Head of caudate nucleus (tissue), 42 donors: Measurements from ENCODE around the gene RPS26.
"Not testable (repeated sequence)": the region's sequence is repeated elsewhere in the genome, so short reads cannot be mapped to it uniquely, and the experiment has no call there.

Experiments
- DNase-seq, 42 donors: peaks; one replicate each; pipeline versions ENCODE4 v3.0.0 to v3.0.0-alpha.2; 2020 to 2021; ENCODE audit warnings: mixed read lengths in 7 of 42
- intact Hi-C: fragments of 100-400 bp; cut with DNase I; formaldehyde crosslinking; loops from one replicate; pipeline ENCODE4 v1.15.0; 2022

Gene RPS26

DNA sequence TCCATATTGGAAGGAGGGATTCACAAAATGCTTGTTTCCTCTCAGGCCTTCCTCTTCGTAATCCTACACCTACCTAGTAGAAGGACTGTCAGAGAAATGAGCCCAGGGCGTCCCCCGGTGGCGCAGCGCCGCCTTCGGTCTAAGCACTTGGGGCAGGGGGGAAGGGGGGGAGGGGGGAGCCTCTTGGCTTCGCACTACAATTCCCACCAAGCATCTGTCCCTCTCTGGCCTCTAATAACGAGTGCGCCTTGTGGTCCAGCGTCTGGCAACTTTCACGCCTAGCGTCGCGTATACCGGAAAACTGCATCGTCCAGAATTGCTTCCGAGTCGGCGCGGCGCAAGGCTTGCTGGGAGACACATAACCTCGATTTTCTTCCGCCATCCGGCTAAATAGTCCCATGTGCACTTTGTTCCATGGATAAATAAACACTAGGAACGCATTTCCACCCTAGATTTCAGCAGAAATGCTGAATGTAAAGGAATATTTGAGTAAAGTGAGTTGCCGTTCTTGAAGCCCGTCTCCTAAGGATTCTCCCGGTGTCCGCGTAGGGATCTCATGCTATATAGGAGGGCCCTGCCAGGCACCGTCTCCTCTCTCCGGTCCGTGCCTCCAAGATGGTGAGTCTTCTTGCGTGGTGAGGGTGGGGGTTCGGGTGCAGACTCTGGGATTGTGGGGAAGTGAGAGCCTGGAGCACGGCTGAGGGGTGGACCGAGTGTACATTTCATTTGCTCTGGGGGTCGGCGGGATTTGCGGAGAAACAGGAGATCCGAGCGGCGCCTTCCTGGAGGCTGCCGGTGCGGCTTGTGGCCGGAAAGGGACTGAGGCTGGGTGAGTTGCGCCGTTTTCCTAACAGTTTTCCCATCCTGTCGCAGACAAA is at the start of gene RPS26:
TSS of gene RPS26 (plus strand) at position 367 of the 878 bp plus-strand sequence. CDS start at position 616, 249 bp downstream.
- peak; percentile 83 to 97 (median 93) for DNase-seq
- intact Hi-C loops, result loop anchor here (5.0 to 10.0 kb wide), 2 partner anchors 44 to 63 kb away; partner anchors contain the start of genes PA2G4 and SUOX

DNA sequence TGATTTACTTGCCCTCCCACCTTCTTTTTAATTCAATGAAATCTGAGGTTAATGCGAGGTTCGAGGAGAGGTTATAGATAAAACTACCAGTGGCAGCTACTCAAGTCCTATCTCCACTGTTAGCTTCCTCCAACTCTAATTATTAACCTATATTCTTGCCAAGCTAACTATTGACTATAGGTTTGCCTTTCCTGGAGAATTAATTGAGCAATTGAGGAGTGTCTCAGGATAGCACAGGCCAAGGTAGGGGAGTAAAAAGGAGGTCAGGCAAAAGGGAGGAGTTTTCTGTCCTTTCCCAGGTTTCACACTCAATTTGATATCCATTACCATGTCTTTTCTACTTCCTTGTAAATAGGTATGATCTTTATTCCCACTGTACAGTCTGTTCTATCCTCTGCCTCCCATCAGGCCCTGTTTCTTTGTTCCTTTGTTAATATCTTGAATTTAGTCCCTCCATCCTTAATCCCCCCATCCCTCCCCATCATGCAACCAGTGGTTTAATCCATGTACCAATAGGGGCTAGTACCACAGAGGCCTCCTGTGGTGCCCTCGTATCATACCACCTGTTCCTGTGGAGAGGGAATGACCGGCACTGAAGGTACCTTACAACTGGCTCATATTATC is 48.4 kb upstream of the RPS26 start:
- DNase-seq, result no peak
- intact Hi-C loops, result loop anchor here (10.0 kb wide), 1 partner anchor 111 kb away; the partner anchor contains the start of gene PA2G4

DNA sequence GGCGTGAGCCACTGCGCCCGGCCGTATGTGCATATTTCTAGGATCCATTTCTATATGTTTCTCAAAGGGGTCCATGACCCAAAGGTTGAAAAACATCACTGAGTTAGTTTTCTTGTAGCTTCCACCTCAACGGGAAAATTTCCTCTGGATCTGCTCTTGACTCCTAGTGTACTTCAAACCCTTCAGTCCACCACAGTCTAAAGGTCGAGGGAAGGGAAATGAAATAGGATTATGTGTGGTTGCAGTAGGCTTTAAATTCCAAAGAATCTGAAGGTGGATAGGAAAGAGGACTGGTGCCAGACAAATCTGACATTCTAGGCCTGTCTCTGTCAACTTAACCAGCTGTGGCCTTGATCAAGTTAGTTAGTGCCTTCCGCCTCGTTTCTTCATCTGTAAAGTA is 46.4 kb upstream of the RPS26 start:
- DNase-seq, result no peak
- intact Hi-C loops, result loop anchor here (5.0 to 10.0 kb wide), 2 partner anchors 47 to 109 kb away; partner anchors contain the start of genes PA2G4 and RPS26

DNA sequence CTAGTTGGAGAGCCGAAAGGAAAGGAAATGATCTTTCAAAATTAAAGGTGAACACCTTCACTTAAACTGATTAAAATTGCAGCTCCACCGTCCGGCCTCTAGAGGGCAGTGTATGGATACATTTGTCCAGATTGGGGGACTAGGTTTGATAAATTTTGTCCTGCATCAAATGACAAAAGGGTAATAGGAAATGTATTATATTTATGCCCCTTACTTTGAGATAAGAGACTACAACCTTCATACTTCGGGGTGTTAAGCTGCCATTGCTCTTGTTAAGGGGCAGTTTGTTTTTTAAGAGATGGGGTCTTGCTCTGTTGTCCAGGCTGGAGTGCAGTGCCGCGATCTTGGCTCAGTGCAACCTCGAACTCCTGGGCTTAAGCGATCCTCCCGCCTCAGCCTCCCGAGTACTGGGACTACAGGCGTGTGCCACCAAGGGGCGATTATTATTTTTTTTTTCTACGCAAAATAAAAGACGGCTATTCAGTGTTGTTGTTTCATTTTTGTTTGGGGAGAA is 45.5 kb upstream of the RPS26 start:
- intact Hi-C loops, result loop anchor here (5.0 to 10.0 kb wide), 2 partner anchors 46 to 109 kb away; partner anchors contain the start of genes PA2G4 and RPS26
- peak in 41 of 42 donors; percentile 33 to 87 (median 65) for DNase-seq

DNA sequence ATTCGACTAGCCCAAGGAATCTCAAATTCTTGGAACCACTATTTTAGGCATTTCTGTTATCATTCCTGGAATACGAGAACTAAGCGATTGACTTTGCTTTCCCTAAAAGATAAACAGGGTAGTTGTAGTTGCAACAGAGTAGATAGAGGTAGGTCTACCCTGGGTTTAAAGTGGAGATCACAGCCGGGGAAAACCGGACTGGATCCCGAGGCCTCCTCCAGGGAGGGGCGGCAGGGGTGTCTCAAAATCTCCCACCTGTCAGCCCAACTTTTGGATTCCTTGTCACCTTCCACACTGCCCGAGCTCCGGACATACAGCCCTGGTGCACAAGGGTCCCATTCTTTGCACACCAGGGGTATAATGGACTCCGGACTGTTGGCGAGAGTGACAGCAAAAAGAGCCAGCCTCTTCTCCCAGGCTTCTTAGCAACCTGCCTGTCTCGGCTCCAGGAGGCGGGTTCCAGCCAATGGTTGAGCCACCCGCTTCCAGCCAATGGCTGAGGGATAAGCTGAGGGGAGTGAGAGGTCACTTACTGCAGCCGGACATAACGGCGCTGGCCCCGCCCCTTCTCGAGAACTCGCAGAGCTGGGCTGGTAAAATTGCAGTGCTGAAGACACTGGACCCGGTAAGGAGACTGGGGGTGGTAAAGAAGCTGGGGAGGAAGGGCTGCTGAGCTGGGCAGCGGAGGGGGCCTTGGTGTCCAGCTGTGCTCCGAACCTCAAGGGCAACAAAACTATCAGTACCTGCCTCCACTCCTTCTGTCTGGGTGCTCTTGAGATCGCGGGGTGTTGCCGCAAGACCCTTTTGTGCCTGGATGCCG is 44.8 kb upstream of the RPS26 start, which contains the start of gene SUOX:
TSS of gene SUOX (plus strand) at position 562 of the 820 bp plus-strand sequence. CDS start 4,946 bp downstream, outside the sequence.
- peak; percentile 89 to 99 (median 98) for DNase-seq
- intact Hi-C loops, result loop anchor here (5.0 to 10.0 kb wide), 2 partner anchors 45 to 108 kb away; partner anchors contain the start of genes PA2G4 and RPS26

DNA sequence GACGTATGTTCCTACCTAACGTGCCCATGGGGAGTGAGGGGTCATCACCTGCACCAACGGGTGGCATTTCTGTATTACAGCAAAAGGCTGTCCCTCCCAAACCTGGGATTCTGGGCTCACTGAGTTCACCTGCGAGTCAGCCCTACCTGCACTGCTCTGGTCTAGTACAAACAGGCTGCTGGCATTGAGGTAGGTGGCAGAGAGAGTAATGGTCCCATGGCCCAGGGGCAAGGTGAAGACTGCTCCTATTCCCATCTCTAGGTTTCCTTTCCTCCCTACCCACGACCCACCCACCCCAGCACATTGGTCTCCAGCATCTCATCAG is 44.2 kb upstream of the RPS26 start:
- peak in 6 of 42 donors; percentile 10 to 39 (median 18) for DNase-seq
- intact Hi-C loops, result loop anchor here (5.0 to 10.0 kb wide), 2 partner anchors 45 to 107 kb away; partner anchors contain the start of genes PA2G4 and RPS26

DNA sequence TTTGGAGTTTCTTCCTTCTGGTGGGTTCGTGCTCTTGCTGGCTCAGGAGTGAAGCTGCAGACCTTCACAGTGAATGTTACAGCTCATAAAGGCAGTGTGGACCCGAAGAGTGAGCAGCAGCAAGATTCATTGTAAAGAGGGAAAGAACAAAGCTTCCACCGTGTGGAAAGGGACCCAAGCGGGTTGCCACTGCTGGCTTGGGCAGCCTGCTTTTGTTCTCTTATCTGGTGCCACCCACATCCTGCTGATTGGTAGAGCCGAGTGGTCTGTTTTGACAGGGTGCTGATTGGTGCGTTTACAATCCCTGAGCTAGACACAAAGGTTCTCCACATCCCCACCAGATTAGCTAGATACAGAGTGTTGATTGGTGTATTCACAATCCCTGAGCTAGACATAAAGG is 42.2 kb upstream of the RPS26 start:
- intact Hi-C loops, result loop anchor here (5.0 to 10.0 kb wide), 2 partner anchors 43 to 105 kb away; partner anchors contain the start of genes PA2G4 and RPS26
- DNase-seq, result not testable (repeated sequence)

DNA sequence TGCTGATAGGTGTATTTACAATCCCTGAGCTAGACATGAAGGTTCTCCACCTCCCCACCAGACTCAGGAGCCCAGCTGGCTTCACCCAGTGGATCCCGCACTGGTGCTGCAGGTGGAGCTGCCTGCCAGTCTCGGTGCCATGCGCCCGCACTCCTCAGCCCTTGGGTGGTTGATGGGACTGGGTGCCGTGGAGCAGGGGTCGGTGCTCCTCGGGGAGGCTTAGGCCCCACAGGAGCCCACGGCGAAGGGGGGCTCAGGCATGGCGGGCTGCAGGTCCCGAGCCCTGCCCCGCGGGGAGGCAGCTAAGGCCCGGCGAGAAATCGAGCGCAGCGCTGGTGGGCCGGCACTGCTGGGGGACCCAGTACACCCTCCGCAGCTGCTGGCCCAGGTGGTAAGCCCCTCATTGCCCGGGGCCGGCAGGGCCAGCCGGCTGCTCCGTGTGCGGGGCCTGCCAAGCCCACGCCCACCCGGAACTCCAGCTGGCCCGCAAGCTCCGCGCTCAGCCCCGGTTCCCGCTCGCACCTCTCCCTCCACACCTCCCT is 41.6 kb upstream of the RPS26 start:
- DNase-seq, result not testable (repeated sequence)
- intact Hi-C loops, result loop anchor here (5.0 to 10.0 kb wide), 2 partner anchors 42 to 105 kb away; partner anchors contain the start of genes PA2G4 and RPS26

DNA sequence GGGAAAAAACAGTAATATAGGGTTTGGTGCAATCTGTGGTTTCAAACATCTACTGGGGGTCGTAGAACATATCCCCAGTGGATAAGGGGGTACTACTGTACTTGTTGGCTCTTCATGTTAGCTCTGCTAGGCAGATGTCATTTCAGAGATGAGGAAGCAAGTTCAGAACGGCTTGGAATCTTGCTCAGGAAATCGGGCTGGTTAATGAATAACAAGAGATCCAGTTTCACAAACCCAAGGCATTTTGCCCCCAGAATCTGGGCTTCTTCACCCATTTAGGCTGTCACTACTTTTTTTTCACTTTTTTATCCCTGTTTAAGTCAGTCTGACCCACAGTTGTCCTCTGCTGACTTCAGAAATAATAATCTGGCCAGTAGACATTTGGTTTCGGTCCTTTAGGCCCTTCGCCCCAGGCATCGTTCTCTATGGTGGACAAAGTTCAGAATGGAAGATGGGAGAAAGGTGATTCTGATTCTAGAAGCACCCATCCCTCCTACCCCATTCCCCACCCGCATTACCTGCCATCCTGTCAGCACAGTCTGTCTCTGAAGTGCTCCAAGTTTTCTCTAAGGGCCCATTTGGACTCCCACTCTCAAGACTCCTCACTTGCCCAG is 40.1 kb upstream of the RPS26 start:
- intact Hi-C loops, result no loop called here
- DNase-seq, result no peak

DNA sequence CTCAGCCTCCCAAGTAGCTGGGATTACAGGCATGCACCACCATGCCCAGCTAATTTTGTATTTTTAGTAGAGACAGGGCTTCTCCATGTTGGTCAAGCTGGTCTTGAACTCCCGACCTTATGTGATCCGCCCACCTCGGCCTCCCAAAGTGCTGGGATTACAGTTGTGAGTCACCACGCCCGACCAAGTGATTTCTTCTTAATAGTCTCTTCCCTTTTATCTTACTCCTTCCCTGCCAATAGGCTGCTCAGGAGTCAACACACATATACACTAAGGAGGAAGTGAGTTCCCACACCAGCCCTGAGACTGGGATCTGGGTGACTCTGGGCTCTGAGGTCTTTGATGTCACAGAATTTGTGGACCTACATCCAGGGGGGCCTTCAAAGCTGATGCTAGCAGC is 38.3 kb upstream of the RPS26 start:
- intact Hi-C loops, DNase-seq: not testable (repeated sequence)

DNA sequence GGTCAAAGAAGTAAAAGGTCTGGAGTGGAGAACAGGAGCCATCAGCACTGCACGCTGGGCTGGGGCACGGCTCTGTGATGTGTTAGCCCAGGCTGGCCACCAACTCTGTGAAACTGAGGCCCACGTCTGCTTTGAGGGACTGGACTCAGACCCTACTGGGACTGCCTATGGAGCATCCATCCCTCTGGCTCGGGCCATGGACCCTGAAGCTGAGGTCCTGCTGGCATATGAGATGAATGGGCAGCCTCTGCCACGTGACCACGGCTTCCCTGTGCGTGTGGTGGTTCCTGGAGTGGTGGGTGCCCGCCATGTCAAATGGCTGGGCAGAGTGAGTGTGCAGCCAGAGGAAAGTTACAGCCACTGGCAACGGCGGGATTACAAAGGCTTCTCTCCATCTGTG is 37.5 kb upstream of the RPS26 start:
- no peak for DNase-seq
- intact Hi-C loops, result no loop called here

DNA sequence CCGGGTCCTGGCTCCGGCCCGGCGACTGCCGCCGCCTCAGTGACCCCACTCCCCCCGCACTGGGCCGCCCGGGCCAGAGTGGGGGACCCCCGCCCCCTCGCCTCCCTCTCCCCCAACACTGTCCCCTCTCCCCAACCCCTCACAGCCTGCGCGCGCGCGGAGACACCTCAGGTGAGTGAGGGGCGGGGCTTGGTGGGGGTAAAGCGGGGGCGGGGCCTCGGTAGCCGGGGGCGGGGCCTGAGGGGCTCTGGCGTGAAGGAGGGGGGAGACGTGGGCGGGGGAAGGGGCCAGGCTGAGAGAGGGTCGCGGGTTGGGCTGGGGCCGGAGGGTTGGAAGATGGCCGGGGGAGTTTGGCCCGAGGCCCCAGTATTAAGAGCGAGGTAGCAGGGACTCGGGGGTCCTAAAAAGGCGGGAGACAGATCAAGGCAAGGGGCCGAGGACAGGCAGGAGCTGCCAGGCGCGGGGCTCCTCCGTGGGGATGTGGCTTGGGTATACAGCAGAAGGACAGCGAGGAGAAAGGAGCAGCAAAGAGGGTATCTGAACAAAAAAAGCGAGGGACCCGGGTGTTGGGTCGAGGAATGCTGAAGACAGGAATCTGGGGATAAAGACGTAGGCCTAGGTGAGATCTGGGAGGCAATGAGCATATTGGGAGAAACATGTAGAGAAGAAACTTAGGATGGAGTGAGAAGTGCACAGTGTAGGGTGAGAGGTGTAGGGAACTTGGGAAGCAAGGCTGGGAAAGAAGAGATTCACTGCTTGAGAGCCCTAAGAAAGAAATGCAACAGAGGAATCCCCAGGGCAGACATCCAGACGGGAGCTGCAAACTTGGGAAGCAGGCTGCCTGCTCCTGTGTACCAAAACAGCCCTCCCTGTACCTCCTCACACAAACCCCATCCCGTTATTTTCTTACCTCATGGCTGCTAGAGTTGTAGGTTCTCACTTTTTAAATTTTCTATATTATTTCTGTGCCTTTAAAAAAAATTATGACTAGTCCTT is 33.9 kb upstream of the RPS26 start:
- intact Hi-C loops, result no loop called here
- peak in 38 of 42 donors; percentile 19 to 75 (median 46) for DNase-seq

DNA sequence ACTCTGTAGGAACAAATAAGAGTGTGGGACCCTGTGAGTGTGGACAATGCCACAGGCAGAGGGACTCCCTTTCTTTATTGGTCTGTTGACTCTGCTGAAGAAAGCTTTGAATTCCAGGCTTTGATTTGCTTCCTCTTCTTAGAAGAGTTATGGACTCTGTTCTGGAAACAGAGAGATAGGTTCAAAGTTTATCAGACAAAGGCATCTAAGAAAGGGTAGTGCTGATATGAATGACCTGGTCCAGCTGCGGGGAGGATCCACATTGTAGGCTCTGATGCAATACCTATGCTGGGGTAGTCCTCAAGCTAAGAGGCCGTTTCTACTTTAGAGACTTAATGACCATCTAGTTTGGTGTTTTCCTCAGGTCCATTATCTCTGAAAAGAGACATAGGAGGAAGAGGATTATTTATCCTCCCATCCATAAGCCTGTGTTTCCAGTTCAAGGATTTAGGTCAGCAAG is 31.6 kb upstream of the RPS26 start:
- intact Hi-C loops, result no loop called here
- no peak for DNase-seq

DNA sequence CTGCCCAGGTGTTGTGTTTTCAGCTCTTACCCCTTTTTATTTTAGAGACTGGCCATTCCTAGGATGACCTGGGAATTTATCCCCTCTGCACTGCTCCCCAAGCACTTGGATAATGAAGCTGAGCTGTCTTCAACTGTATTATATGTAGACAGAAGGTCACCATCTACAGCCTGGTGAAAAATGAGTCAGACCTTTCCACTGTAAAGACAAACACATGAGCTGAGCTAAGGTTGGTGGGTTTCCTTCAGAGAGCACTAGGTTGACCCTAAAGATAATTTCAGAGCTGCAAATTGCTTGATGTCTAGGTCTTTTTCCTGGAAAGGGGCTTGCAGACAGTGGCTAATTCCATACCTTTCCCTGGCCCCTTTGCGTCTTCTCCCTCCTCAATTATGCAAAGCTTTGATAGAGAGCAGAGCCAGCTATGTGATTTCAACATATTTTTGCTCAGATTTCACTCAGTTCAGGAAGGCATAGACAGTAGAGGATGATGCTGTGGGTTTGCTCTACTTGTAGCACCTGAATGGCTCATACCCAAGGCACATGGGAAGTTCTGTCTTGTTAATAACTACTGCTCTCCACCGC is 30.1 kb upstream of the RPS26 start:
- intact Hi-C loops, result no loop called here
- DNase-seq, result no peak

DNA sequence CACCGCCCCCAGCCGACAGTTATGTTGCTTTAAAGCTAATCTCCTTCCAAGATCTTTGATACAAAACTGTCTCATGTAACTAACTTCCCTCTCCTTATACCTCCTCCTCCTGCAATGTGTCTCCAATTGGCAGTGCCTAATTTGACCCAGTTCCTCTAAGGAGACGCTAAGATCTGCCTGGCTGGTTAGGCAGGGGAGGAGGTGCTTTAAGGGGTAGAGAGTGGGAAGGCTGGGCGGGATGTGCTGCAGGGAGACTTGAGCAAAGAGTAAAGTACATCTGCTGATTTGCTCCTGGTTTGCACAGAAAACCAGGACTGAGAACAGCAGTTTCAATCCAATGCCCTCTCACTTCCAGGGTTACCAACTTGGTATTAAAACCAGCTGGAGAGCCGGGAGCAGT is 28.2 kb upstream of the RPS26 start:
- peak in 39 of 42 donors; percentile 20 to 94 (median 72) for DNase-seq
- intact Hi-C loops, result no loop called here

DNA sequence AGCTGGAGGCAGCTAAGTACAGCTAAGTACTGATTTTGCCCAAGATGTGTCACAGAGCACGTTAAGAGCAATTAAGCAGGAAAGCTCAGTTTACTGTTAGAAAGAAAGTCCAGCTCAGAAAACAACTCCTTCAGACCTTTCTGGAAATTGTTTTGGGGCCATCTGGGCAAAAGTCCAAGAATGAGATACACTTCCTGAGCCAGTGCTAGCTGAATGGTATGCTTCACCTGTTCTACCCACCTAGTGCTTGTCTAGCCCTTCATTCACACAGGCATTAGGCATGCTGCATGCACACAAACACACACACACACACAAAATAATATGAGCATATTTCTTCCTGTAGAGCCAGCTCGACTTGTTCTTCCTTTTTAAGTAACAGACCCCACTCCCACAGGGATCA is 27.5 kb upstream of the RPS26 start:
- no peak for DNase-seq
- intact Hi-C loops, result no loop called here
